ENCODE measurements around the gene FRMPD1.
"Not testable (repeated sequence)": the region's sequence is repeated elsewhere in the genome, so short reads cannot be mapped to it uniquely, and the experiment has no call there.

GRCh38 chr9:37751704-37752103, 101.0 kb downstream of the FRMPD1 start:
- not testable (repeated sequence) for TF ChIP-seq EP300 (IDR thresholded peaks at IDR 0.05); JUNB (IDR thresholded peaks at IDR 0.05); POLR2A (IDR thresholded peaks at IDR 0.05; ENCODE audit: low read length); USF2 (IDR thresholded peaks at IDR 0.05); ELK1 (IDR thresholded peaks at IDR 0.05; ENCODE audit: low read depth, low read length); ESRRA (IDR thresholded peaks at IDR 0.05; ENCODE audit: borderline replicate concordance, low read length); CTCF (IDR thresholded peaks at IDR 0.05); E2F6 (IDR thresholded peaks at IDR 0.05; ENCODE audit: borderline replicate concordance, low read depth); BHLHE40 (IDR thresholded peaks at IDR 0.05; ENCODE audit: low read depth, low read length)
